Inferior parietal cortex (tissue), 1 donor: ENCODE measurements around the gene KRTAP4-6.
"Not testable (repeated sequence)": the region's sequence is repeated elsewhere in the genome, so short reads cannot be mapped to it uniquely, and the experiment has no call there.

Experiments used
- DNase-seq: peaks from one replicate; pipeline ENCODE4 v3.0.0-alpha.2; 2016; ENCODE audit errors: extremely low spot score

Gene KRTAP4-6

DNA sequence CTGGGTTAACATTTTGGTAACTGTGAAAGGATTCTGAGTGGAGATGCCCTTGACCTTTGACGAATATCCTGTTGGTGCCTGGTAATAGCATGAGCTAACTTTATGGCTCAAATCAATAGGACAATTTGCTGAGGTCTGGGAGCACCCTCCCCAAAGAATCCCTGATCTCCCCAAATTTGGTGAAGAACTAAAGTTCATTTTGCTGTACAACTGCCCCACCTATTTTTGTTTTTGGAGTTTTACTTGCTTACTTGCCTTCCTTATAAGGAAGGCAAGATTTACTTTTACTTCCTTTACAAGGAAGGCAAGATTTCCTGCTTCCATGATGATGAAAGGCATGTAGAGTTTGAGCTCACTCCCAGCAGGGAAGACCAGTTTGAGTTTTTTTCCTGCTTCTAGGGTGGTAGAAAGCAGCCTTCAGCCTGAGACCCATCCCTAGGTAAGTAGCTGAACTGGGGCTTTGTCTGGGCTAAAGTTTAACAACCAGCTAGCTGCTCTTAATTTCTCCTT lies 32.3 kb downstream of the KRTAP4-6 start:
- no peak for DNase-seq

DNA sequence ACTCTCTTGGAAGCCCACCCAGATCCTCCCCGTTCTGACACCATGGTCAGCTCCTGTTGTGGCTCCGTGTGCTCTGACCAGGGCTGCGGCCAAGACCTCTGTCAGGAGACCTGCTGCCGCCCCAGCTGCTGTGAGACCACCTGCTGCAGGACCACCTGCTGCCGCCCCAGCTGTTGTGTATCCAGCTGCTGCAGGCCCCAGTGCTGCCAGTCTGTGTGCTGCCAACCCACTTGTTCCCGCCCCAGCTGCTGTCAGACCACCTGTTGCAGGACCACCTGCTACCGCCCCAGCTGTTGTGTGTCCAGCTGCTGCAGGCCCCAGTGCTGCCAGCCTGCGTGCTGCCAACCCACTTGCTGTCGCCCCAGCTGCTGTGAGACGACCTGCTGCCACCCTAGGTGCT lies 35.0 kb downstream of the KRTAP4-6 start, which contains the start of gene KRTAP4-9:
Gene KRTAP4-9 (plus strand): TSS at position 43 of the 400 bp plus-strand sequence. CDS start 0 bp downstream, at position 43.
- not testable (repeated sequence) for DNase-seq

DNA sequence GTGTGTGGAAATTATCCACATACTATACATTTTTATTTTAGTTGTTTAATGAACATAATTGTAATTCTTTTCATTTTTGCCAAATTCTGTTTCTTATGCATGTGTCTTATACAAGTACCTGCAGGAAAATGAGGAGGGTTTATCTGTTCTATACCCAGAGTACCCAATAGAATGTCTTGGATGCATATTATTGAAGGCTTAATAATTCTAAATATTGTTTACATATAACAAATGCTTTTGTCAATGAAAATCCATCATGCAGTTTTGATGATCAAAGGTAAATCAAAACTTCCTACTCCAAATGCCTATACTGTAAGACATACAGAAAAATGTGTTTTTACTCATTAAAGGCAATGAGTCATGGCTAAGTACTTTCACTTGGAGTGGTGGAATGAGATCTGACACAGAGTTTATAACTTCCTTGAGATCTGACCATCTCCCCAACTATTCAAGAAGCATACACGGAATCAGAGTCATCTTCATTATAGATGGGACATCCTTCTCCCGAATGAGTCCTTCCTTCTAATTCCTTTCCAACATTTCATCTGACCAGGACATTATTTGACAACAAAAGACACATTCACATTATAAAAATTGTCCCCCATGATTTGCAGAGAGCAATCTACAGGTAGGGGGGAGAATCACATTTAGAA lies 35.8 kb downstream of the KRTAP4-6 start:
- DNase-seq: not testable (repeated sequence)

DNA sequence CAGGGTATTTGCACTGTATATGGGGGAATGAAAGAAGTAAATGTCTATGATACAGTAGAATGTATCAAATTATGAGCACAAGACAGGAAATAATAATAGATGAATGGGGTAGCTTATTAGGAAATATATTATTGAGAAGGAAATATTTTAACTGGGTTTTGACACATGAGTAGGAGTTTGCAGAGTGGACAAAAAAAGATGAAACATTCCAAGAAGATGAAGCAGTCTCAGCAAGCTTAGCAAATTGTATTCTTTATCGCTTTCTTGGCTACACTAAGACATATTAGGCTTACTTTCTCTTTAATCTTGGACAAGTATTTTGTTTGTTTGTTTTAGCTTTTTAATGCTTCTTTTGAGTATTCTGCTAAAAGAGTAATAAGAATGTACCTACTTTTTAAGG lies 36.4 kb downstream of the KRTAP4-6 start:
- no peak for DNase-seq

DNA sequence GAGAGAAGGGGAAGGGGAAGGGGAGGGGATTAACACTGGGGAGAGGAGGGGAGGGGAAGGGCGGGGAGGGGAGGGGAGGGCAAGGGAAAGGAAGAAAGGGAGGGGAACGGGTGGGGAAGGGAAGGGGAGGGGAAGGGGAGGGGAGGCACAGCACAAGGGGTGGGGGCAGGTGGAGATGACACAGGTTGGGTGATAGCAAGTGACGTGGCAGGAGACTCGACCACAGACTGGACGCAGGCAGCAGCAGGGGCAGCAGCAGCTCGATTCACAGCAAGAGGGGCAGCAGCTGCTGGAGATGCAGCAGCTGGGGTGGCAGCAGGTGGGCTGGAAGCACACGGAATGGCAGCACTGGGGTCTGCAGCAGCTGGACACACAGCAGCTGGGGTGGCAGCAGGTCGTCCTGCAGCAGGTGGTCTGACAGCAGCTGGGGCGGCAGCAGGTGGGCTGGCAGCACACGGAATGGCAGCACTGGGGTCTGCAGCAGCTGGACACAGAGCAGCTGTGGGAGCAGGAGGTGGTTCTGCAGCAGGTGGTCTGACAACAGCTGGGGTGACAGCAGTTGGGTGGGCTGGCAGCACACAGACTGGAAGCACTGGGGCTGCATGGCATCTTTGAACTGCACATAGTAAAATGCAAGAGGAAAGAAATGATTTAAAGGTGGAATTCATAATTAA lies 38.6 kb downstream of the KRTAP4-6 start, which contains the start of gene KRTAP4-16:
Gene KRTAP4-16 (minus strand): TSS at position 624 of the 674 bp plus-strand sequence. CDS start 0 bp downstream, at position 624.
- DNase-seq: no peak

DNA sequence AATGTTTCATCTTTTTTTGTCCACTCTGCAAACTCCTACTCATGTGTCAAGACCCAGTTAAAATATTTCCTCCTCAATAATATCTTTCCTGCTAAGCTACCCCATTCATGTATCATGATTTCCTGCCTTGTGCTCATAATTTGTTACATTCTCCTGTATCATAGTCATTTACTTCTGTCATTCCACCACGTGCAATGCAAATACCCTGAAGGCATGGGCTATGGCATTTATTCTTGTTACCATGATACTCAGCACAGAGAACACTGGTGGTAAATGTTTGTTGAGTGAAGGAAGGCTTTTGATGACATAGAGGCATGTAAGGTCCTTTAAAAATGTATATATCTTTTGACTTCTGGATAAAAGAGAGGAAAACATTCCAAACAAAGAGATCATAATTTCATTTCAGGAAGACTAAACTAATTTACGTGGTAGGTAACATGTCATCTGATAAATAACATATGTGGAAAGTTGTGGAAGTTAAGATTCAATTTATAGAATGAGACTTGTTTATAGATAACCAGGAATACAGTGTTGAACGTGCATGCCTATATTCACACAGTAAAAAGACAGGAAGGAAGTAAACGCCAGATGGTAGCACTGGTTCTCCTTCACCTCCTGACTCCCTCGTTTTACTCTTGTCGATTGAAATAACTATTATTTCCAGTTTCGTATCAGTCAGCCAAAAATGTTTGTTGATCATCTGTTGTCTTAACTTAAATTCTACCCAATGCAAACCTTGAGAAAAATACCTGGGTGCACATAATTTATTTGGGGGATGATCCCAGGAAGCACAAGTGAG lies 40.5 kb downstream of the KRTAP4-6 start:
- DNase-seq: not testable (repeated sequence)

DNA sequence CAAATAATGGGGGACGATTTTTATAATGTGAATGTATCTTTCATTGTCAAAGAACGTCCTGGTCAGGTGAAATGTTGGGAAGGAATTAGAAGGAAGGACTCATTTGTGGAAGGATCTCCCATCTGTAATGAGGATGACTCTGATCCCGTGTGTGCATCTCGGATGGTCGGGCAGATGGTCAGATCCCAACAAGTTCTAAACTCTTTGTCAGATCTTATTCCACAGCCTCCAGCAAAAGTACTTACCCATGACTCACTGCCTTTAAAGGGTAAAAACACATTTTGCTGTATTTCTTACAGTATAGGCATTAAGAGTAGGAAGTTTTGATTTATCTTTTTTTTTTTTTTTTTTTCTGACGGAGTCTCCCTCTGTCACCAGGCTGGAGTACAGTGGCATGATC lies 41.9 kb downstream of the KRTAP4-6 start:
- DNase-seq: no peak

DNA sequence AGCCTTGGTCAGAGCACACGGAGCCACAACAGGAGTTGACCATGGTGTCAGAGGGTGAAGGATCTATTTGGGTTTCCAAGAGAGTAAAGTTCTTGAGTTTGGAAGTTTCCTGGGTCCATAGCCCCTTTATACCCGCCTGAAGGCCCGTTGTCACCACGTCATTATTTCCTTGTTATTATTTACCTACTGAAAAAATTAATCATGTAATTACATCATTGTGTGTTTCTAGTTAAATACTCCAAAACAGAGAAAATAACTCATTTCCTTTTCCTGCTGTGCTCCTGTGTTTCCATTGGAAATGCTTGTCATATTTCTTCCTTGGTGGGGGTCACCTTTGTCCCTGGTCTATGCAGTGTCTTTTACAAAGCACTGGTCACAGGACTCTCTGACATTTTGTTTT lies 42.3 kb downstream of the KRTAP4-6 start, which contains the start of gene KRTAP4-8:
Gene KRTAP4-8 (minus strand): TSS at position 101 of the 400 bp plus-strand sequence. CDS start 58 bp downstream, at position 43.
- no peak for DNase-seq

DNA sequence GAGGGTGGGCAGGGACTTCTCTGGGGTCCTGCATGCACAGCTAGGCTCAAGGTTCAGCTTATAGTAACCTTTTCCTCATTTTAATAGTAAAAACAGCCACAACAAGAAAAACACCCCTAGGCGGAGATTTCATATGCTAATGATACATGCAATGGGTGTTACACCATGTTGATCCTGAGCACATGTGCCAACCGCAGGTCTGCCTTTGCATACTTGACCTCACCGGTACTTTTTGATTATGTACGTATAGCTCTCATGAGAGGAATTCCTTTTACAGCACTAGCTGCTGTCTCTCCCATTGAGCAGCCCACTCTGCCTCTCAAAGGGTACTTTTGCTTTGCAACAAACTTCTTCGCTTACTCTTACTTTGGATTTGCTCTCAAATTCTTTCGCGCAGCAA lies 44.3 kb downstream of the KRTAP4-6 start:
- no peak for DNase-seq
